HepG2 (cell line): ENCODE measurements around the gene SERPINE2. TPM values are rescaled to one million over a fixed set of nuclear protein-coding genes. Genes with fewer than 3 reads are reported as not detected.
A peak's percentile ranks its signal among the peaks of the same experiment; 100 is the strongest.

Experiments used
- ATAC-seq: fragments of 200-7000 bp; cut with Tn5 transposase; 3 replicates; pipeline ENCODE4 v1.9.1; 2020; ENCODE audit warnings: mild to moderate bottlenecking, moderate library complexity
- BruUV-seq: library from RNA; stranded (reverse); fragments of 400-500 nt; replicated peaks from 2 replicates; lab custom pipeline; 2021; lab: Mats Ljungman, UMichigan
- CTCF ChIA-PET: fragments of 300-600 bp; formaldehyde crosslinking; extraction: SDS; loops from one replicate; lab custom pipeline; 2021; ENCODE audit warnings: low total read pairs, inconsistent platforms, low intra/inter-chr PET ratio; lab: Yijun Ruan, JAX
- POLR2A ChIA-PET: fragments of 350-600 bp; sonication (Branson Sonifier 250); formaldehyde crosslinking; loops from one replicate; lab custom pipeline; 2020; ENCODE audit warnings: antibody characterized with exemption, inconsistent platforms; lab: Yijun Ruan, JAX
- DNase-seq: peaks from one replicate; pipeline ENCODE4 v3.0.0-alpha.2; 2015; ENCODE audit warnings: low spot score
- FAIRE-seq: peaks from 3 replicates; lab custom pipeline; 2011; peaks lifted over from hg19 to GRCh38; lab: Jason Lieb, UNC
- H2AFZ ChIP-seq: one replicate; pipeline ENCODE4 v1.6.1; 2011; ENCODE audit warnings: low read length, inconsistent platforms
- H3K27ac ChIP-seq: fragments of 300-600 bp; 3 replicates; pipeline ENCODE4 v1.8.0; 2011; ENCODE audit warnings: mixed run types, mild to moderate bottlenecking, mixed read lengths, low read length, inconsistent platforms; ENCODE audit not compliant: insufficient read depth; ENCODE audit errors: extremely low read length
- H3K27me3 ChIP-seq, 2 experiments: fragments of 200-600 bp in 1 of 2; 2 replicates in 1 of 2; 3 replicates in 1 of 2; pipeline versions ENCODE4 v1.6.0 to v1.8.0; 2011; ENCODE audit warnings: low read length in 2 of 2, mild to moderate bottlenecking in 2 of 2, moderate library complexity in 2 of 2, inconsistent platforms in 1 of 2; ENCODE audit not compliant: insufficient read depth in 2 of 2, control insufficient read depth in 1 of 2
- H3K36me3 ChIP-seq, 2 experiments: fragments of 200-600 bp in 1 of 2; replicated peaks in 1 of 2; 2 replicates in 1 of 2; 3 replicates in 1 of 2; pipeline versions ENCODE4 v1.5.1 to v1.8.0; 2011; ENCODE audit warnings: low read length in 2 of 2, inconsistent platforms in 1 of 2; ENCODE audit not compliant: insufficient read depth in 2 of 2, control insufficient read depth in 1 of 2
- H3K4me1 ChIP-seq: 2 replicates; pipeline ENCODE4 v1.5.1; 2012; ENCODE audit warnings: low read length, inconsistent platforms; ENCODE audit not compliant: insufficient read depth
- H3K4me2 ChIP-seq: 2 replicates; pipeline ENCODE4 v1.6.0; 2011; ENCODE audit warnings: low read depth, low read length, inconsistent platforms
- H3K4me3 ChIP-seq, 3 experiments: fragments of 200-600 bp in 1 of 3; sonication (generic), shearing (Covaris generic) in 1 of 3; replicated peaks in 1 of 3; 2 replicates each; pipeline ENCODE4 v1.5.1; 2011 to 2016; ENCODE audit warnings: low read length in 3 of 3, inconsistent platforms in 2 of 3, low read depth in 2 of 3, mild to moderate bottlenecking in 2 of 3, control low read depth in 1 of 3, mixed read lengths in 1 of 3; ENCODE audit not compliant: insufficient read depth in 1 of 3
- H3K79me2 ChIP-seq: one replicate; pipeline ENCODE4 v1.6.1; 2011; ENCODE audit warnings: low read length, inconsistent platforms; ENCODE audit not compliant: insufficient read depth
- H3K9ac ChIP-seq: 2 replicates; pipeline ENCODE4 v1.6.0; 2011; ENCODE audit warnings: mild to moderate bottlenecking, low read depth, low read length, inconsistent platforms; ENCODE audit not compliant: insufficient read depth
- H3K9me3 ChIP-seq: 2 replicates; pipeline ENCODE4 v1.5.1; 2012; ENCODE audit warnings: mild to moderate bottlenecking, low read length
- H4K20me1 ChIP-seq: 2 replicates; pipeline ENCODE4 v1.6.0; 2011; ENCODE audit warnings: inconsistent platforms, mild to moderate bottlenecking, low read length, moderate library complexity; ENCODE audit not compliant: insufficient read depth
- ETV5 ChIP-seq: IDR thresholded peaks from 2 replicates; pipeline ENCODE4 v1.6.1; 2018; ENCODE audit warnings: missing biosample characterization, missing genetic modification reagents, inconsistent platforms, borderline replicate concordance
- FOXO1 ChIP-seq: sonication (generic); formaldehyde crosslinking; IDR thresholded peaks from 2 replicates; pipeline ENCODE4 v1.4.0; 2020; ENCODE audit warnings: missing genetic modification reagents
- HNRNPLL ChIP-seq: fragments of 200-400 bp; formaldehyde crosslinking; IDR thresholded peaks from 2 replicates; pipeline ENCODE4 v1.6.1; 2017; ENCODE audit warnings: mild to moderate bottlenecking, low read depth, low read length; ENCODE audit not compliant: poor library complexity, severe bottlenecking
- JUND ChIP-seq: sonication (generic); formaldehyde crosslinking; IDR thresholded peaks from 2 replicates; pipeline ENCODE4 v1.8.0; 2022; ENCODE audit warnings: mild to moderate bottlenecking, missing genetic modification reagents
- MTA1 ChIP-seq: sonication (generic); formaldehyde crosslinking; IDR thresholded peaks from 2 replicates; pipeline ENCODE4 v1.4.0; 2020; ENCODE audit warnings: missing genetic modification reagents, mild to moderate bottlenecking, borderline replicate concordance
- NFRKB ChIP-seq: fragments of 450-650 bp; IDR thresholded peaks from 2 replicates; pipeline ENCODE4 v1.6.1; 2017
- NR2F1 ChIP-seq, 2 experiments: fragments of 450-650 bp in 1 of 2; formaldehyde crosslinking in 1 of 2; IDR thresholded peaks; 2 replicates each; pipeline versions ENCODE4 v1.5.0 to v1.6.1; 2016 to 2020; ENCODE audit warnings: mild to moderate bottlenecking in 1 of 2, missing compliant biosample characterization in 1 of 2, missing genetic modification reagents in 1 of 2, moderate library complexity in 1 of 2
- PITX1 ChIP-seq: sonication (generic); formaldehyde crosslinking; IDR thresholded peaks from 2 replicates; pipeline ENCODE4 v1.5.1; 2020; ENCODE audit warnings: mild to moderate bottlenecking, missing genetic modification reagents
- RBM22 ChIP-seq: fragments of 200-400 bp; formaldehyde crosslinking; optimal IDR thresholded peaks from 2 replicates; pipeline ENCODE3; 2017; ENCODE audit warnings: mild to moderate bottlenecking, low read length, moderate library complexity
- SP2 ChIP-seq: sonication (generic); formaldehyde crosslinking; IDR thresholded peaks from 2 replicates; pipeline ENCODE4 v1.5.1; 2020; ENCODE audit warnings: mild to moderate bottlenecking, missing genetic modification reagents
- ZBTB7B ChIP-seq: sonication (generic); formaldehyde crosslinking; IDR thresholded peaks from 2 replicates; pipeline ENCODE4 v1.4.0; 2020; ENCODE audit warnings: missing genetic modification reagents
- ZFY ChIP-seq: sonication (generic); formaldehyde crosslinking; IDR thresholded peaks from 2 replicates; pipeline ENCODE4 v1.4.0; 2020; ENCODE audit warnings: missing genetic modification reagents
- ZNF225 ChIP-seq: sonication (generic); formaldehyde crosslinking; IDR thresholded peaks from 2 replicates; pipeline ENCODE4 v1.4.0; 2020; ENCODE audit warnings: mild to moderate bottlenecking, missing genetic modification reagents
- ZNF607 ChIP-seq: sonication (generic); formaldehyde crosslinking; IDR thresholded peaks from 2 replicates; pipeline ENCODE4 v1.5.1; 2020; ENCODE audit warnings: missing genetic modification reagents, mild to moderate bottlenecking, borderline replicate concordance
- ZNF614 ChIP-seq: IDR thresholded peaks from 2 replicates; pipeline ENCODE4 v1.6.1; 2018; ENCODE audit warnings: missing biosample characterization, missing genetic modification reagents, inconsistent platforms, borderline replicate concordance
- ZNF615 ChIP-seq: sonication (generic); formaldehyde crosslinking; IDR thresholded peaks from 2 replicates; pipeline ENCODE4 v1.5.0; 2020; ENCODE audit warnings: mild to moderate bottlenecking, missing genetic modification reagents, borderline replicate concordance
- ZNF747 ChIP-seq: sonication (generic); formaldehyde crosslinking; IDR thresholded peaks from 2 replicates; pipeline ENCODE4 v1.8.1; 2023; ENCODE audit warnings: missing genetic modification reagents, mild to moderate bottlenecking, borderline replicate concordance
- WGBS: methylation state at CpG from one replicate; pipeline ENCODE4 v1.1.6; 2017; ENCODE audit warnings: low lambda C conversion rate; 5-methylcytosine and 5-hydroxymethylcytosine counted together
- in situ Hi-C: cut with HindIII; loops from 2 replicates; pipeline ENCODE4 v1.10.0; 2017; ENCODE audit warnings: low pct_unique_long_range_greater_than_20kb; ENCODE audit not compliant: extremely low pct_ligation_motif_present
- intact Hi-C: fragments of 100-400 bp; cut with micrococcal nuclease; formaldehyde crosslinking; loops from one replicate; pipeline ENCODE4 v1.10.0; 2022; ENCODE audit not compliant: unreplicated experiment
- polyA plus RNA-seq, 8 experiments: library from polyadenylated mRNA; depleted of rRNA in 3 of 8; stranded (reverse) in 7 of 8; unstranded in 1 of 8; fragments of >200 nt; fragmentation: Illumina TruSeq in 4 of 8; extraction: Trizol in 4 of 8; gene quantifications; 2 replicates each; pipeline versions ENCODE4 v1.2.1 to v1.2.3, GENCODE V29; 2011 to 2016; ENCODE audit warnings: low read depth in 4 of 8, missing spikeins in 1 of 8, mixed read lengths in 1 of 8; ENCODE audit not compliant: insufficient read depth in 1 of 8
- total RNA-seq, 5 experiments: library from RNA; depleted of rRNA; stranded (reverse); fragments of >200 nt; fragmentation: Illumina TruSeq; extraction: Trizol; gene quantifications; 2 replicates each; pipeline ENCODE4 v1.2.3, GENCODE V29; 2016; ENCODE audit warnings: low read depth in 1 of 5
- TF ChIP-seq, protein P1 (sequence below): sonication (generic); formaldehyde crosslinking; IDR thresholded peaks from 2 replicates; pipeline ENCODE4 v1.8.1; 2023; ENCODE audit warnings: mild to moderate bottlenecking, missing genetic modification reagents, borderline replicate concordance
- TF ChIP-seq, protein P2 (sequence below): sonication (generic); formaldehyde crosslinking; IDR thresholded peaks from 2 replicates; pipeline ENCODE4 v1.5.0; 2020; ENCODE audit warnings: missing genetic modification reagents
- TF ChIP-seq, protein P3 (sequence below): sonication (generic); formaldehyde crosslinking; IDR thresholded peaks from 2 replicates; pipeline ENCODE4 v1.5.1; 2020; ENCODE audit warnings: mild to moderate bottlenecking, missing genetic modification reagents, borderline replicate concordance

The SERPINE2 gene
- total and polyA plus RNA-seq, 2 of the 13 experiments (the other 11 are each of a cell fraction or from before 2014, with no cell fraction given), result 7.9 to 18.1 TPM

DNA sequence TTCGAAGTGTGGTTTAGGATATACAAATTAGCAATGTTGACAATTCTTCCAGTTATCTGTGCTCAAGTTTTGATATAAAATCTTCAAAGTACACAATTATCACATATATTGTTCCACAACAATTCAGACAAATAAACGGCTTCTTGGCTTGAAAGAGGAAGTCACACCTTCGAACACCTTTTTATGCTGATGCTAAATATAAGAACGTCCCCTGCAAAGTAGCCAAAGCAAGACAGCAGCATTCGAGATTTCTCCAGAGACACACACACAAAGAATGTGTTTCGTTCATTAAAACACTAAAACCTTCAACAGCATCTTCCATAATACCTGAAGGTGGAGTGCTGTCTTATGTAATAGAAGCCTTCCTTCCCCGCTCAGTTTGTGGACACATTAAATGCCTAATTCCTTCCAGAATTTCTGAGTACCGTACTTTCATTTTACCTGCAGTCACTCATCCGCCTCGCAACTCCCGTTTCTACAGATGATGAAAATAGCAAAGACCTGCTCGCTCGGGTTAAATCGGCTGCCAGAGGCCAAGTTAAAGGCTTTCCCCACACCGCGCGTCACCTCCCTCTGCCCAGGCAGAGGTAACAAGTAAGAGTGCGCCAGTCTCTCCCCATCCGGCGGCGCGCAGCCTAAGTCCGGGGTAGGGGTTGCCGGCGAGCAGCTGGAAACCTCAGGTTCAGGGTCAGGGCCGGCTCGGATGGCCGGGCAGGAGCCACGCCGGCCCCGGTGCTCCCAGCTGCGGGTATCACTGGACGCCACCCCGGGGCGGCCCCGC is 847 bp downstream of the SERPINE2 start:
- H3K4me1 ChIP-seq, result peaks cover 32% of the 10 kb centered on the region
- TF ChIP-seq ZBTB7B (CRISPR knock-in tag), result 0 out of 2 replicates have a peak, but pooled peaks have one; percentile 35
- no peak for TF ChIP-seq ZNF747 (CRISPR knock-in tag)
- TF ChIP-seq SP2 (CRISPR knock-in tag), result no peak
- TF ChIP-seq NFRKB, result no peak
- TF ChIP-seq ZFY, result peak; percentile 33; the same call in 1 of the 2 replicates
- TF ChIP-seq, protein P1, sequence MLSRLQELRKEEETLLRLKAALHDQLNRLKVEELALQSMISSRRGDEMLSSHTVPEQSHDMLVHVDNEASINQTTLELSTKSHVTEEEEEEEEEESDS (CRISPR knock-in tag), result no peak
- peak; percentile 57 for TF ChIP-seq HNRNPLL
- TF ChIP-seq RBM22, result no peak
- TF ChIP-seq ZNF615 (CRISPR knock-in tag), result no peak
- TF ChIP-seq ZNF225, result peak; percentile 61; the same call in 1 of the 2 replicates
- TF ChIP-seq, protein P2, sequence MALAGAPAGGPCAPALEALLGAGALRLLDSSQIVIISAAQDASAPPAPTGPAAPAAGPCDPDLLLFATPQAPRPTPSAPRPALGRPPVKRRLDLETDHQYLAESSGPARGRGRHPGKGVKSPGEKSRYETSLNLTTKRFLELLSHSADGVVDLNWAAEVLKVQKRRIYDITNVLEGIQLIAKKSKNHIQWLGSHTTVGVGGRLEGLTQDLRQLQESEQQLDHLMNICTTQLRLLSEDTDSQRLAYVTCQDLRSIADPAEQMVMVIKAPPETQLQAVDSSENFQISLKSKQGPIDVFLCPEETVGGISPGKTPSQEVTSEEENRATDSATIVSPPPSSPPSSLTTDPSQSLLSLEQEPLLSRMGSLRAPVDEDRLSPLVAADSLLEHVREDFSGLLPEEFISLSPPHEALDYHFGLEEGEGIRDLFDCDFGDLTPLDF (CRISPR knock-in tag), result 0 out of 2 replicates have a peak, but pooled peaks have one; percentile 29
- TF ChIP-seq, protein P3, sequence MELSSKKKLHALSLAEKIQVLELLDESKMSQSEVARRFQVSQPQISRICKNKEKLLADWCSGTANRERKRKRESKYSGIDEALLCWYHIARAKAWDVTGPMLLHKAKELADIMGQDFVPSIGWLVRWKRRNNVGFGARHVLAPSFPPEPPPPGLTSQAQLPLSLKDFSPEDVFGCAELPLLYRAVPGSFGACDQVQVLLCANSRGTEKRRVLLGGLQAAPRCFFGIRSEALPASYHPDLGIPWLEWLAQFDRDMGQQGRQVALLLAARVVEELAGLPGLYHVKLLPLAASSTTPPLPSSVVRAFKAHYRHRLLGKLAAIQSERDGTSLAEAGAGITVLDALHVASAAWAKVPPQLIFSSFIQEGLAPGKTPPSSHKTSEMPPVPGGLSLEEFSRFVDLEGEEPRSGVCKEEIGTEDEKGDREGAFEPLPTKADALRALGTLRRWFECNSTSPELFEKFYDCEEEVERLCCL, result no peak
- no peak for TF ChIP-seq NR2F1 (CRISPR knock-in tag; IDR thresholded peaks at IDR 0.05)
- TF ChIP-seq FOXO1 (CRISPR knock-in tag), result 0 out of 2 replicates have a peak, but pooled peaks have one; percentile 6
- TF ChIP-seq MTA1, result no peak
- peak; percentile 28; the same call in 1 of the 2 replicates for TF ChIP-seq PITX1
- no peak for TF ChIP-seq JUND (CRISPR knock-in tag)
- 0 out of 2 replicates have a peak, but pooled peaks have one; percentile 54 for TF ChIP-seq ZNF607
- TF ChIP-seq ZNF614, result no peak
- no peak for TF ChIP-seq ETV5

More for the DNA sequence above, 847 bp downstream of the SERPINE2 start:
- ATAC-seq, result peak; percentile 78
- peak; percentile 69 for FAIRE-seq
- H3K4me2 ChIP-seq, result peak overlapping the region; percentile 83
- peak overlapping the region; percentile 69 to 84 (median 77) for H3K4me3 ChIP-seq
- H3K9ac ChIP-seq, result peak overlapping the region; percentile 62; the same call in 1 of the 2 replicates
- intact Hi-C loops, result loop anchor here (1.0 to 2.0 kb wide), 3 partner anchors 45 to 108 kb away; no protein-coding TSS in a partner anchor
- H3K27ac ChIP-seq, result no peak overlapping the region
- H3K36me3 ChIP-seq, result no peaks in the 10 kb centered on the region
- ChIA-PET POLR2A (interaction anchor here (0.9 to 1.7 kb wide), 2 partner anchors 44 to 108 kb away, joined by 3 to 6 read pairs; no protein-coding TSS in a partner anchor), CTCF (interaction anchor here (0.6 to 3.5 kb wide), 2 partner anchors 44 to 245 kb away, joined by 3 to 24 read pairs; no protein-coding TSS in a partner anchor)
- no peak overlapping the region for H2AFZ ChIP-seq
- peaks cover 6% of the 10 kb centered on the region; the same call in 1 of the 2 replicates for H4K20me1 ChIP-seq
- peaks cover 4% of the 10 kb centered on the region for H3K79me2 ChIP-seq
- 4% methylated on average over 17 of the region's 36 CpGs for WGBS
- peak; percentile 33 for DNase-seq
- TSS peak; percentile 76 for BruUV-seq
- H3K27me3 ChIP-seq, result peaks cover 3 to 48% of the 10 kb centered on the region in 2 experiments; a peak in 4 of 5 replicates
- H3K9me3 ChIP-seq, result no peaks in the 10 kb centered on the region
- in situ Hi-C loops, result no loop called here
